Epithelial cell of prostate (primary cell): ENCODE measurements around the gene TRIM9.

ENCODE experiments used
- DNase-seq: peaks from one replicate; pipeline ENCODE4 v3.0.0-alpha.2; 2011; ENCODE audit warnings: low read depth, low spot score
- H3K27ac ChIP-seq: fragments of 450-650 bp; 2 replicates; pipeline ENCODE4 v1.5.1; 2017; ENCODE audit warnings: mild to moderate bottlenecking

Gene TRIM9

GRCh38 chr14:51094901-51095853 is at the start of gene TRIM9:
Gene TRIM9 (minus strand): TSS chr14:51095105. CDS start chr14:51094939, 166 bp downstream.
- H3K27ac ChIP-seq: peak within 1 kb of the TSS; percentile 11
- peak; percentile 66 for DNase-seq

GRCh38 chr14:51140856-51141255 is 46.0 kb upstream of the TRIM9 start:
- no peak overlapping the region for H3K27ac ChIP-seq
- no peak for DNase-seq

GRCh38 chr14:51140338-51140737 is 45.4 kb upstream of the TRIM9 start:
- no peak for DNase-seq
- H3K27ac ChIP-seq: no peak overlapping the region

- H3K27ac ChIP-seq: no peak overlapping the region
- peak; percentile 31 for DNase-seq
Measured at GRCh38 chr14:51139121-51139681, 44.3 kb upstream of the TRIM9 start.

GRCh38 chr14:51138404-51139103 is 43.6 kb upstream of the TRIM9 start:
- no peak for DNase-seq
- no peak overlapping the region for H3K27ac ChIP-seq

DNA sequence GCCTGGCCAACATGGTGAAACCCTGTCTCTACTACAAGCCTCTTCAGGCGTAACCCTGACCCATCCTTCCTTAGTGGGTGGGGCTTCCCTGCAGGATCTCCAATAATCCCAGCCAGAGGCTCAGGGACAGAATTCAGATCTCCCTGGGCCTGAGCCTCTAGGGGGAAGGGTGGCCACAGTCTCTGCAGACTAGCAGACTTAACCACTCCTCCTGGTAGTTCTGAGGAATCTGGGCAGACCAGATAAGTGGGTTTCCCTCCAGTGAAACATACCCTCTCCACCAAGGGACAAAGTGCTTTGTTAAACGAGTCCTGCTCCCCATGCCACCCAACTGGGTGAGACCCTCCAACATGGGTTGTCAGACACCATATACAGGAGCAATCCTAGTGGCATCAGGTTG is 36.6 kb upstream of the TRIM9 start:
- DNase-seq: no peak
- no peak overlapping the region for H3K27ac ChIP-seq

DNA sequence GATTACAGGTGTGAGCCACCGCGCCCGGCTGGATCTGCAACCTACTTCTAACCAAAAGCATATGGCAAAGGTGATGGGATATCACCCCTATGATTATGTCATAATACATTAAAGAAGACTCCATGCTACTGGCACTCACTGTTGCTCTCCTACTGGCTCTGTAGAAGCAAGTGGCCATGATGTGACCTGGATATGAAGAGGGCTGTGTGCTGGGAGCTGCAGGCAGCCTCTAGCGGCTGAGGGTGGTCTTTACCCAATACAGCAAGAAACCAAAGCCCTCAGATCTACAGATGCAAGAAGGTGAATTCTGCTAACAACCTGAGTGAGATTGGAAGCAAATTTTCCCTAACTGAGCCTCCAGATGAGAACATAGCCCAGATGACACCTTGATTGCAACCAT is 34.2 kb upstream of the TRIM9 start:
- no peak for DNase-seq
- H3K27ac ChIP-seq: no peak overlapping the region

DNA sequence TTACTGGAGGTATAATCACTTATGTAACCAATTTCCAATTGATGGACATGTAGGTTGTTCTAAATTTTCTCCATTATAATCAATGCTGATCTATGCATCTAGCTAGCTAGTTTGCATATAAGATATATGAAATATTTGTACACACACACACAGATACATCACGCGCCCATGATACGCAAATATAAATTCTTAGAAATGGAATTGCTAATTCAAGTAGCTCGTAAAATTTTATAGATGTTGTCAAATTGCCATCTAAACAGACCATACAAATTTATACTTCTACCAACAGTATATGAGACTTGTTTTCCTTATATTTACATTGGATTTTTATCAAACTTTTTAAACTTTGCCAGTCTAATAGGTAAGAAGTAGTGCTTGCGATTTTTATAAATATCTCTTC is 29.1 kb upstream of the TRIM9 start:
- DNase-seq: no peak
- peak overlapping the region; percentile 26 for H3K27ac ChIP-seq

DNA sequence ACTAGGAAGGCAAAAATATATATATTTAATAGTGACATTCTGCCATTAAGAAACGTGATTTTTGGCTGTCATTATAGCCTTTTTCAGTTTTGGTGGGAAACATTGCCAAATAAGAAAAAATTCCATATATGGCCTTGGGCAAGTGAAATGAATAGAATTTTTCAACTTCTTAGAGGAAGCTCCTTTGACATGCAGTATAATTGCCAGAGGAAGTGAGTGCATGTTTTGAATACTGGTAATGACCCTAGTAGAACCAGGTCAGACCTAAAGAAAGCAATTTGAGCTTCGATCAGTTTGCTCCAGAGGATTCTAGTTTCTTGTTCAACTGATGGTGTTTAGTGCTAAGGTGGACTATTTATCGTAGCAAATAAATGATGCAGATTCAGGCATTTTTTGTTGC is 26.2 kb upstream of the TRIM9 start:
- no peak overlapping the region for H3K27ac ChIP-seq
- no peak for DNase-seq

DNA sequence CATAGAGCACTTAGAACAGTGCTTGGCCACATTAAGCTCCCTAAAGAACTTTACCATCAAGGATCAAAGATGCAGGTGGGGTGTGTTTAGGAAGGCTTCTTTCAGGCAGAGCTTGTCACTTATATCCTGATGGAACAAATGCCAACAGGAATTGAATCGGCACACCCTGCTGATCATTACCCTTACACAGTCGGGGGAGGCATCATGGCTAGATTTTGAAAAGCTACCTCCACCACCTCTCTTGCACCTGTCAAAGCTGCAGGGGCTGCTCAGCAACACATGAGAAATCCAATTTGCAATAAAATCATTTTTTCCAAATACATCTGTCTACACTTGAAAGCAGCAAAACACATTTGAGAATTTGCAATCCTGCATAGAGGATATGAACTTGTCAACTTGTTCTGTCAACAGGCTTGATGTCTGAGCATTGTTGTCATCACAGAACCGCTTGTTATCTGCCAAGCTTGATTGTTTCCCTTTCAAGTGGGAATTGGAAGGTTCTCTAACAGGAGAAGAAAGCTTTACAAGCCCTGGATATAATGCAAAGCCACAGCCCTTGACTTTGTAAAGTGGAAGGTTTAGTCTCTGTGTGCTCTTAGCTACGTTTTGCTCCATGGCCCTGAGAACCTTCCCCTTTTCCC is 24.6 kb upstream of the TRIM9 start:
- no peak overlapping the region for H3K27ac ChIP-seq
- no peak for DNase-seq

DNA sequence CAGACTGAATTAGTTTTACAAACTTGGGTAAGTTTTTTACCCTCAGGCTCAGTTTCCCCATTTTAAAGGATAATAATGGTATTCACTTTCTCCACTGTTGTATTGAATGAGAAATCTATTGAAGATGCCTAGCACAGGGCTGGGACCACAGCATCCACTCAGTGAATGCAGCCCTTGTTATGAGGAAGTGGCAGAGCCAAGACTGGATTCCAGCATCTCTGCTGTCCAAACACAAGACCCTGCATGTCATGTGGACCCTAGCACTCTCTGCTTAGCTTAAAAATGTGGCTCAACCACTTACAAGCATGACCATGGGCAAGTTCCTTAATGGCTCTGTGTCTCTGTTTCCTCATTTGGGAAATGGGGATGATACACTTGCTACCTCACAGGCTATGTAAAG is 24.1 kb upstream of the TRIM9 start:
- DNase-seq: no peak
- H3K27ac ChIP-seq: no peak overlapping the region

- DNase-seq: no peak
- no peak overlapping the region for H3K27ac ChIP-seq
Measured at GRCh38 chr14:51117593-51117992, 22.7 kb upstream of the TRIM9 start.

- DNase-seq: no peak
- no peak overlapping the region for H3K27ac ChIP-seq
Measured at GRCh38 chr14:51116682-51117081, 21.8 kb upstream of the TRIM9 start.

- H3K27ac ChIP-seq: no peak overlapping the region
- DNase-seq: no peak
Measured at GRCh38 chr14:51109651-51110050, 14.7 kb upstream of the TRIM9 start.

GRCh38 chr14:51107801-51108200 is 12.9 kb upstream of the TRIM9 start:
- no peak overlapping the region for H3K27ac ChIP-seq
- no peak for DNase-seq

DNA sequence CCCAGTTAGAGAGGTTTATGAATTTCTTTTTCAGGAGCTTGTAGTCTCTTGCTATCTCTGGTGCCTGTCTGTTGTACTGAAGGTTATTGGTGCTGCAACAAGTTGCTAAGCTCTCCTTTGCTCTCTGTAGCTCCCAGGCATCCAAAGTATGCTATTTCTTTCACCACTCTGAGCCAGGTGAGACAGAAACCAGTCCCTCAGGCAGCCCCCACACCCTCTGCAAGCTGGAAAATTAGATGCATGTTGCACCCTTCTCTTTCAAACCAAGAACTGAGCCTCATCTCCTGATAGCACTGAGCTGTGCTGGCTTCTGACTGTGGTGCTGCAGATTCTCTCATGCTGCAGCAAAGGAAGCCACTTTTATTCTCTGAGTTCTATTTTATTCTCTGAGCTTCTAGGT is 9.6 kb upstream of the TRIM9 start:
- DNase-seq: no peak
- no peak overlapping the region for H3K27ac ChIP-seq

- DNase-seq: no peak
- no peak overlapping the region for H3K27ac ChIP-seq
Measured at GRCh38 chr14:51097287-51097686, 2.4 kb upstream of the TRIM9 start.

DNA sequence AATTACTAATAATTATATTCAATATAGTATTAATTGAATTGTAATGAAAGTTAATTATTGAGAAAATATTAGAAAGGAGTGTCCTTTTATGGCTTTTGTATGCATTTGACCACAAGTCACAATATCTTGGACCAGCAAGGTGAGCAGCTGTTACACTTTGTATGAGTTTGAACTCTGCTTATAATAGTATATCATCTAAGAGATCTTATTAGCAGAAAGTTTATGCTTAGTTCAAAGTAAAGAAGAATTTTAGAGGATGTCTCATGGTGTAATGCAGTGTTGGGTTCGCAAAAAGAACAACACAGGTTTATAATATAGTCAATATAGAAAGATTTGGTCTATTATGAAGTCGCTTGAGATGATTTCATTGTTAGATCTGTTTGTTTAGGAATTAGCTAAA is 2.0 kb upstream of the TRIM9 start:
- DNase-seq: no peak
- H3K27ac ChIP-seq: no peak overlapping the region

- DNase-seq: no peak
- H3K27ac ChIP-seq: peak overlapping the region; percentile 11
Measured at GRCh38 chr14:51095854-51096823, 1.2 kb upstream of the TRIM9 start.
